Upper lobe of left lung (tissue), 4 donors: ENCODE measurements around the gene BORCS5.
A peak's percentile ranks its signal among the peaks of the same experiment; 100 is the strongest.

Source experiments
- EP300 ChIP-seq, 4 donors: sonication (generic); formaldehyde crosslinking; IDR thresholded peaks; one replicate each; pipeline ENCODE4 v1.5.1; 2017; ENCODE audit warnings: antibody characterized with exemption in 4 of 4, control low read depth in 2 of 4
- POLR2A ChIP-seq, 4 donors: fragments of 450-650 bp; IDR thresholded peaks; one replicate each; pipeline ENCODE4 v1.5.1; 2016 to 2017; ENCODE audit warnings: antibody characterized with exemption in 4 of 4, mild to moderate bottlenecking in 2 of 4
- TF ChIP-seq, protein P1 (sequence below), 6 experiments: fragments of 450-650 bp in 4 of 6; fragments of 200-600 bp in 2 of 6; sonication (generic) in 2 of 6; IDR thresholded peaks; one replicate each; pipeline ENCODE4 v1.5.1; 2016 to 2019; ENCODE audit warnings: antibody characterized with exemption in 6 of 6

DNA sequence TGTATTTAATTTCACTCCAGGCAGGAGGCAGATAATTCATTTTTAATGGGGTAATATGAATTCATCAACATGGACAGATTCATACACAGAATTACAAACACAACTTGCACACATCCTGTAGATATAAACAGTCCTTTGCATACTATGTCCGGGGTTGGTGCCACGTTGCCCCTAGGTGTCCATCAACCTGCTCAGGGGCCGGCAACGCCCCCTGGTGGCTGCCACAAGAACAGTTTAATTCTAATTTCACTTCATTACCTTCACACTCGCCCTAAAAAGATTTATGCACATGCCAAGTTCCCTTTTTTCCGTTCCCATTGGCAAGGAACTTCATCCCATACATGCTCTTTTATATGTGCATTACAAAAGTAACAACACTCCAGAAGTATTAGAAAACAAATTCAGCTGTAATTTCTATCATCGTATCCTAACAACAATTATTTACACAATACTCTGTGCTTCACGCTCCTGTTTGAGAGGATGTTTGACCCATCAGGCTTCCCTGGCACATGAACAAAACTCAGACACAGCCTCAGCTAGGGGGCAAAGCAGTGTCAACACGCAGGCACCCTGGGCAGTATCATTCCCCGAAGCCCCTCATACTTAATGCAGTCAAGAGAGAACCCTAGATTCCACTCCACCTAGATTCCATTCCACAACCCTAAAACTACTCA is 22.4 kb upstream of the BORCS5 start:
- TF ChIP-seq, protein P1, sequence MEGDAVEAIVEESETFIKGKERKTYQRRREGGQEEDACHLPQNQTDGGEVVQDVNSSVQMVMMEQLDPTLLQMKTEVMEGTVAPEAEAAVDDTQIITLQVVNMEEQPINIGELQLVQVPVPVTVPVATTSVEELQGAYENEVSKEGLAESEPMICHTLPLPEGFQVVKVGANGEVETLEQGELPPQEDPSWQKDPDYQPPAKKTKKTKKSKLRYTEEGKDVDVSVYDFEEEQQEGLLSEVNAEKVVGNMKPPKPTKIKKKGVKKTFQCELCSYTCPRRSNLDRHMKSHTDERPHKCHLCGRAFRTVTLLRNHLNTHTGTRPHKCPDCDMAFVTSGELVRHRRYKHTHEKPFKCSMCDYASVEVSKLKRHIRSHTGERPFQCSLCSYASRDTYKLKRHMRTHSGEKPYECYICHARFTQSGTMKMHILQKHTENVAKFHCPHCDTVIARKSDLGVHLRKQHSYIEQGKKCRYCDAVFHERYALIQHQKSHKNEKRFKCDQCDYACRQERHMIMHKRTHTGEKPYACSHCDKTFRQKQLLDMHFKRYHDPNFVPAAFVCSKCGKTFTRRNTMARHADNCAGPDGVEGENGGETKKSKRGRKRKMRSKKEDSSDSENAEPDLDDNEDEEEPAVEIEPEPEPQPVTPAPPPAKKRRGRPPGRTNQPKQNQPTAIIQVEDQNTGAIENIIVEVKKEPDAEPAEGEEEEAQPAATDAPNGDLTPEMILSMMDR (IDR thresholded peaks at IDR 0.05): peak; percentile 68 to 84 (median 74)
- TF ChIP-seq POLR2A (IDR thresholded peaks at IDR 0.05): no peak
- TF ChIP-seq EP300 (IDR thresholded peaks at IDR 0.05): no peak
